Stimulated activated CD8-positive, alpha-beta memory T cell treated with anti-CD3 and anti-CD28 coated beads, Interleukin-12 subunit alpha, Interleukin-12 subunit beta, amount 100 ng/mL, for 24 hours (primary cell): ENCODE data around the gene PTPRT.

ENCODE experiments used
- DNase-seq: peaks from one replicate; pipeline ENCODE4 v3.0.0-alpha.2; 2020; ENCODE audit errors: extremely low read depth

PTPRT gene

GRCh38 chr20:42556575-42556974 is 633.1 kb downstream of the PTPRT start:
- DNase-seq, result no peak

GRCh38 chr20:42553374-42553773 is 636.3 kb downstream of the PTPRT start:
- no peak for DNase-seq

GRCh38 chr20:42549496-42549895 is 640.2 kb downstream of the PTPRT start:
- DNase-seq, result no peak

- DNase-seq, result no peak
Observed at GRCh38 chr20:42544926-42545325, 644.8 kb downstream of the PTPRT start.

GRCh38 chr20:42532831-42533230 is 656.9 kb downstream of the PTPRT start:
- DNase-seq, result no peak

- DNase-seq, result no peak
Observed at GRCh38 chr20:42531508-42531961, 658.2 kb downstream of the PTPRT start.

GRCh38 chr20:42530855-42531448 is 658.8 kb downstream of the PTPRT start:
- DNase-seq, result no peak

- no peak for DNase-seq
Observed at GRCh38 chr20:42530191-42530590, 659.5 kb downstream of the PTPRT start.

GRCh38 chr20:42524058-42524457 is 665.6 kb downstream of the PTPRT start:
- DNase-seq, result no peak

- no peak for DNase-seq
Observed at GRCh38 chr20:42516692-42517091, 673.0 kb downstream of the PTPRT start.

- DNase-seq, result no peak
Observed at GRCh38 chr20:42510686-42511085, 679.0 kb downstream of the PTPRT start.

- DNase-seq, result no peak
Observed at GRCh38 chr20:42507874-42508273, 681.8 kb downstream of the PTPRT start.

- DNase-seq, result no peak
Observed at GRCh38 chr20:42506397-42506796, 683.3 kb downstream of the PTPRT start.

GRCh38 chr20:42502591-42502990 is 687.1 kb downstream of the PTPRT start:
- no peak for DNase-seq

GRCh38 chr20:42496595-42496994 is 693.1 kb downstream of the PTPRT start:
- no peak for DNase-seq

- no peak for DNase-seq
Observed at GRCh38 chr20:42494290-42494689, 695.4 kb downstream of the PTPRT start.

- no peak for DNase-seq
Observed at GRCh38 chr20:42493001-42493400, 696.7 kb downstream of the PTPRT start.

GRCh38 chr20:42492290-42492689 is 697.4 kb downstream of the PTPRT start:
- no peak for DNase-seq

- DNase-seq, result no peak
Observed at GRCh38 chr20:42485556-42485955, 704.1 kb downstream of the PTPRT start.

- no peak for DNase-seq
Observed at GRCh38 chr20:42484790-42485375, 704.8 kb downstream of the PTPRT start.

- DNase-seq, result no peak
Observed at GRCh38 chr20:42484335-42484734, 705.4 kb downstream of the PTPRT start.

- no peak for DNase-seq
Observed at GRCh38 chr20:42483730-42484303, 705.9 kb downstream of the PTPRT start.

- DNase-seq, result no peak
Observed at GRCh38 chr20:42482808-42483207, 706.9 kb downstream of the PTPRT start.

- DNase-seq, result no peak
Observed at GRCh38 chr20:42475773-42476172, 713.9 kb downstream of the PTPRT start.
